NCI-H2171 treated with DMSO at 0.1 percent for 48 hours (cell line): Measurements from ENCODE around the gene JAKMIP2.
A peak's percentile ranks its signal among the peaks of the same experiment; 100 is the strongest.

Experiments
- DNase-seq: peaks from one replicate; lab custom pipeline; 2025; lab: John Stamatoyannopoulos, UW

Gene JAKMIP2

GRCh38 chr5:147788023-147788422 lies 5.5 kb upstream of the JAKMIP2 start:
- DNase-seq, result no peak

DNA sequence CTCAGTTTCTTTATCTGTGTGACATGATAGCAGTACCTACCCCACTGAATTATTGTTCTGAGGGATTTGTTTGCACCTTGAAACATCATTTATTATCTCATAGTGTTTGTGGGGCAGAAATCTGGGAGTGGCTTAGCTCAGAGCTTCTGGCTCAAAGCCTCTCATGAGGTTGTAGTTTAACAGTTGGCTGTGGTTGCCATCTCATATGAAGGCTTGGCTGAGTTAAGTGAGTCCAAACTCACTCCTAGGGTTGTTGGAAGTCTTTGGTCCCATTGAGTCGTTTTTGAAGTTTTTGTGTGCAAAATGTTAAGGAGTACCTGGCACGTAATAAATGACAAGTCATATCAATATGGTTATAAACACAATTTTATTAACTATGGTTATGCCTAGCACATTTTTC lies 3.6 kb upstream of the JAKMIP2 start:
- no peak for DNase-seq

DNA sequence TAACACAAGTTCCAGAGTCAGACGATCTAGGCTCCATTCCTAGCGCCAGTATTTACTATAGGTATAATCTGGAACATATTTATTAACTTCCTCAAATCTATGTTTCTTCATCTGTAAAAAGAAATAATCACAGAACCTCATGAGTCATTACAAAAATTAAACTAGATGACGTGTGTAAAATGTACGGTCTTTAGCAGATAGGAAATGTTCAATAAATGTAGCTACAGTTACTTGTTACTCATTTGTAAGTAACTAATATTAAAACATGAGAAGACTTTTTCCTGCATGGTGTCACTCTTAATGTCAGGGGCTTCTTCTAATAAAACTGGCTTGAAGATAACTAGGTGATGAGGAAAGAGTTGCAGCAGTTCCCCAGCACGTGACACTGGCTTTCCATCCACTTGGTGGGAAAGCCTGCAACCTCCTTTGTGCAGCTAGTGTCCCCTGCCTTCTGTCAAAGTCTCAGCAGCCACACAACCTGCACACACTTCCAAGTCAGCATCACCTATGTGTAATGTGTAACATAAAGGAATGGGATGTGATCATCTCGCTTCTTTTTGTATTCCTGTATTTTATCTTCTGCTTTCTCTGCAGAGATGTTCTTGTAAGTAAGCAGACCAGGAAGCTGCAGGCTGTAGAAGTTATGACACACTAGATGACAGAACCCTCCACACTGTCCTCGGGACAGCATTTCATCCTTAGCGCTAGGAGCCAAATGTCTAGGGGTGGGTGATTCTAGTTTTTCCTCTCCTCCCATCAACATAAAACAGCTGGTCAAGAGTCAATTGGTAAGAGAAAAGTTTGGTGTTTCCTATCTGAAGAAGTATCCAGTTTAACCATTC lies 1.8 kb upstream of the JAKMIP2 start:
- DNase-seq, result no peak

- no peak for DNase-seq
Measured at GRCh38 chr5:147780924-147781573, 1.5 kb downstream of the JAKMIP2 start.

DNA sequence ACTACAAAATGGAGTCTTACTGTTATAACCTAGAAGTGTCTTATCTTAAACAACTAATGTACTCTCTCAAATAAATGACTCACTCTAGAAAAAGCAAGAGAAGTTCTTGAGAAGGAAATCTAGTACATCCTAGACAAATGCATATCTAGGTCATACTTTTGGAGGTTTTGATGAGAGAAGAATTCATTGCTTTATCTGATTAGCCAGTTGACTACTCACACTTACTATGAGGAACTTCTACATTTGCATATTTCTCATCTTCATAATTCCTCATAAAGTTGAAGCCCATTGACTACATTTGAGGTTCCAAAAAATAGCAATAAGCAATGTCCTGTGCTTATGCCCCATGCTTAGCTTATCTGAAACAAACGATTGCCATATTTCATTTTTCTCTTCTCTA lies 2.8 kb downstream of the JAKMIP2 start:
- DNase-seq, result no peak

GRCh38 chr5:147776989-147777388 lies 5.5 kb downstream of the JAKMIP2 start:
- no peak for DNase-seq

GRCh38 chr5:147773587-147773986 lies 8.9 kb downstream of the JAKMIP2 start:
- DNase-seq, result no peak

DNA sequence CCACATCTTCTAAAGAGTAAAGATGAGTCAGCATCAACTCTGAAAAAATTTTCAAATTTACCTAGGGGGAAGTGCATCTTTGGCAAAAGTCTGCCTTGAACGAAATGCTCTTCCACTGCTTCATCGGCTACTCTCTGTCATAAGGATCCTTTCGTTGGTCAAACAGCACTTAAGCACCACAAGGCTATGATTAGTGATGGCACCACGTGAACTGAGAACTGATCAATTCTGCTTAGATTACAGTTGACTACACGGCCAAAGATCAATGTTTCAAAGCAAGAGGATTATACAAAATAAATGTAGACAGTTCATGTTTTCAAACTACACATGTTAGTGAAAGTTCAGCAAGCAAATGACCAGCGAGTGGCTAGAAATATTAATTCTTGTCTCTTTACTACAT lies 9.4 kb downstream of the JAKMIP2 start:
- no peak for DNase-seq

GRCh38 chr5:147767048-147767447 lies 15.5 kb downstream of the JAKMIP2 start:
- no peak for DNase-seq

GRCh38 chr5:147763791-147764525 lies 18.6 kb downstream of the JAKMIP2 start:
- no peak for DNase-seq

GRCh38 chr5:147760086-147760875 lies 22.2 kb downstream of the JAKMIP2 start:
- DNase-seq, result no peak

- DNase-seq, result no peak
Measured at GRCh38 chr5:147759441-147759840, 23.1 kb downstream of the JAKMIP2 start.

- peak; percentile 87 for DNase-seq
Measured at GRCh38 chr5:147756566-147756965, 26.0 kb downstream of the JAKMIP2 start.

DNA sequence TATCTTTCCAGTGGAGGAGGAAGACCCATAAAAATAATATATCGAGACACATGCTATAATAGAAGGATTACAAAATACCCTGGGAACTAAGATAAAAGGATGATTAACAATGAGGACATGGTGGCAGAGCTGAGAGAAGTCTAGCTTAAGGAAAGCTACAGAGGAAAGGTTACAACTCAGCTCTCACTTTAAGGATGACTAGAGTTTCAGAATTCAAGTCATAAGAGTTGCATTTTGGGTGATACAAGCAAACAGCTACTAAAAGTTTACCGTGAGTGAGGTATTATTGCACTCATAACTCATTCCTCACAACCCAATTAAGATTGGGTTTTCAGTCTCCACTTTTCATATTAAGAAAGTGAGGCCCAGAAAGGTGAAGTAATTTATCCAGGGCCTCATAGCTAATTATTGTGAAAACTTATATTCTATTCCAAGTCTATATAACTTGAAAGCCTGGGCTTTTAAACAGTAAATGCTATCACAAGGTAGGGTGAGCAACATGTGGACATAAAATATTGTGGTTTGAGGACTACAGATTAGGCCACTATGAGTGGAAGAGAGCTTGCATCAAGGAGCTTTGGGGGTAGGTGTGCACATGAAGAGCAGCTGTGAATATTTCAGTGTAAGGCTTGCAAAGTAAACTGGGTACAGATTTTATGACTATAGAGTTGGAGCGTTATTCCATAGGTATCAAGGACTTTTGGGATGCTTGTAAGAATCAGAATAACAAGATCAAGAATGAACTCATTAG lies 28.0 kb downstream of the JAKMIP2 start:
- no peak for DNase-seq

- DNase-seq, result no peak
Measured at GRCh38 chr5:147753765-147754164, 28.8 kb downstream of the JAKMIP2 start.

GRCh38 chr5:147752666-147753290 lies 29.8 kb downstream of the JAKMIP2 start:
- DNase-seq, result no peak

- peak; percentile 75 for DNase-seq
Measured at GRCh38 chr5:147752033-147752432, 30.5 kb downstream of the JAKMIP2 start.

GRCh38 chr5:147751156-147751830 lies 31.2 kb downstream of the JAKMIP2 start:
- peak; percentile 69 for DNase-seq

DNA sequence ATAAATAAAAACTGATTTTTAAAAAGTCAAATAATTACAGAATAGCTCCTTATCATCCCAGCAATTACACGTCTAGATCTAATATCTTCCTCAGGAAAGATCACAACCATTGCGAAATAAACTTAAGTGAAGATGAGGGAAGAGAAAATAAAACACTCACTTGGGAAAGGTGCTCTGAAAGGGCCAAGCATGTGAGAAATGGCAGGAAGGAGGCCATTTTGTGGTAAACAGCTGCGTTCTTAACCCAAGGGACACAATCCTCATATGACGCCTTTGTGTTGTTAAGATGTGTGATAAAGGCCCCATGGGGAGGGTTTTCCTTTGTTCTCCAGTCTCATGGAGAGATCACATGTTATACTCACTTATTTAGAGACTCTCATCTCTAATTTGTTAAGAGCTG lies 32.5 kb downstream of the JAKMIP2 start:
- peak; percentile 36 for DNase-seq

DNA sequence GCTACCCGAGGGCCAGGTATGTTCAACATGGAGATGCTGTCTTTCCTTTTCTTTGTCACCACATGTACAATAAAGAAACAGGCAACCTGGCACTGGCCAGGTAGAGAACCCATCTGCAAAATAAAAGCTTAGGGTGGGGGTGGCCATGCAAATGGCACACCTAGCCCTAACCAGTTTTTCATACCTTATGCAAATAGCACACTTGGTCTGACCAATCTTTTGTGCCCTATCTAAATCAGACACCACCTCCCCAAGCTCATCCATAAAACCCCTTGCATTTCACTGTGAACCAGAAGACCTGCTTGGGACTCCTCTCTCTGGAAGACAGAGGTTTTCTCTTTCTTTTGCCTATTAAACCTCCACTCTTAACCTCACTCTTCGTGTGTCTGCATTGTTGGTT lies 33.9 kb downstream of the JAKMIP2 start:
- DNase-seq, result no peak
